Measurements from ENCODE around the gene C22orf31.
"Not testable (repeated sequence)": the region's sequence is repeated elsewhere in the genome, so short reads cannot be mapped to it uniquely, and the experiment has no call there.

C22orf31 gene

DNA sequence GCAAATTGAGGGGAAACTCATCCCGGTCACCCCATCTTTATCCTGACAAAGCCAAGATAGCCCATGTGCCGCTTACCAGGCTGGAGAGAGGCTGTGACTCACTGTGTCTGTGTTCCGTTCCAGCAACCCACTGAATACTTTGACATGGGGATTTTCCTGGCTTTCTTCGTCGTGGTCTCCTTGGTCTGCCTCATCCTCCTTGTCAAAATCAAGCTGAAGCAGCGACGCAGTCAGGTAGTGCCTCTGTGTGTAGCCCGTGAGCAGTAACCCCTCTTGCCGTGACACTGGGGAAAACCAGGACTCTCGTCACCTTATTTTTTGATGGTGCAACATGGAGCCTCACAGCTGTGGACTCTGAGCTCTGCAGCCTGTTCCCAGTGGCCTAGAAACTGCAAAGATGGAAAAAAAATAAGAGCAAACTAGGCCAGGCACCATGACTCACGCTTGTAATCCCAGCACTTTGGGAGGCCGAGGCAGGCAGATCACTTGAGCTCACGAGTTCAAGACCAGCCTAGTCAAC is 16.9 kb downstream of the C22orf31 start:
- Histone ChIP-seq H3K4me1 (peaks cover 7% of the 10 kb centered on the region), H3K4me3 (no peak overlapping the region), H3K27me3 (no peaks in the 10 kb centered on the region), H3K9me3 (no peaks in the 10 kb centered on the region), H3K27ac (no peak overlapping the region), H3K36me3 (peaks cover 69% of the 10 kb centered on the region), H4K20me1 (peaks cover 23% of the 10 kb centered on the region), H3K4me2 (no peak overlapping the region), H3K9ac (no peak overlapping the region)
- no peak for TF ChIP-seq Cebpa-rat (IDR thresholded peaks at IDR 0.05)

DNA sequence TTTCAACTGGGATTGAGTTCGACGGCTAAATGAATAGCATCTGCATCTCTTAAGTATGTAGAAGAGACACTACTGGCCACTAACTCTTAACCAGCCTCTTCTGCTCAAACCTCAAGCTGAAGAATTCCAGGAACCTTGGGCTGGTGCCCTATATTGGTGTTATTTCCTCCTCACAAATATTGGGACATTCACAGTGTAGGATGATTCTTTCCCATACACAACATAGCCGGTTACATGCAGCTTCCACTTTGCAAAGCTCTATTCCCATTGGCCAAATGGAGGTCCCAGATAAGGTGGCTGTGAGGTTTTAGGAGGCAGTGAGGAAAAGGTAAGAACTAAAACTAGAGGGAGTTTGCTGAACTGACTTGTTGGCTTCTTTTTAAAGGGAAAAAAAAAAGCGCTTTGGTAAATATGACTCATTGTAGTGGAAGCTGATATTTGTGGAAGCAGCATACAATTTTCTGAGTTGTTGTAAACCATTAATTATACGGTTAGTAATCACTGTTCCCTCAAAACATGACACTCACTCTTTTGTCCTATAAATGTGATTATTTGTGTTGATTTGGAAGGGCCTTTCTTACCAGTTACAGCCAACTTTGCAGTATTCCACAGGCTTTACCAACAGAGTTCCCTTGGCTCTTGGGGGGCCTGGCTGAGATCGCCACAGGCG is 17.6 kb downstream of the C22orf31 start:
- H3K27ac ChIP-seq, result no peak overlapping the region
- no peak overlapping the region for H3K9ac ChIP-seq
- H3K4me1 ChIP-seq, result peaks cover 7% of the 10 kb centered on the region
- H3K4me2 ChIP-seq, result no peak overlapping the region
- H3K27me3 ChIP-seq, result no peaks in the 10 kb centered on the region
- no peak overlapping the region for H3K4me3 ChIP-seq
- peaks cover 29% of the 10 kb centered on the region for H4K20me1 ChIP-seq
- peaks cover 62% of the 10 kb centered on the region for H3K36me3 ChIP-seq
- H3K9me3 ChIP-seq, result no peaks in the 10 kb centered on the region
- TF ChIP-seq Cebpa-rat (IDR thresholded peaks at IDR 0.05), result no peak

DNA sequence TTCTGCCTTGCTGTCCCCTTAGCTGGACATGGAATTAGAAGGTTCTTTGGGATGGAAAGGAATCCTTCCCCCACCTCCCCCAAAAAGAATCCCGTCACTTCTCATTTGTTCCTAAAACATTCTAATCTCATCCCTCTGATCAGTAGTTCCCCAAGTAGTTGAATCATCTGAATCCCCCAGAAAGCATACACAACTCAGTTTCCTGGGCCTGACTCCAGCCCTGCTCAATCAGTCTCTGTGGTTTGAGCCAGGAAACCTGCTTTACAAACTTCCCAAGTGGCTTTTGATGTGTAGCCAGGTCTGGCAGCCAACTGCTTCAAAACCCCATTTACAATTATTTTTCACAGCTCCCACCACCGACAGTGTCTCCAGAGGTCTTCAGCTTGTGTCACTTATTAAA is 20.2 kb downstream of the C22orf31 start:
- Histone ChIP-seq H3K9me3 (no peaks in the 10 kb centered on the region), H3K36me3 (peaks cover 36% of the 10 kb centered on the region), H3K27ac (no peak overlapping the region), H3K4me1 (peaks cover 7% of the 10 kb centered on the region), H4K20me1 (peaks cover 53% of the 10 kb centered on the region), H3K9ac (no peak overlapping the region), H3K4me3 (no peak overlapping the region), H3K27me3 (no peaks in the 10 kb centered on the region), H3K4me2 (no peak overlapping the region)
- TF ChIP-seq Cebpa-rat (IDR thresholded peaks at IDR 0.05), result no peak

DNA sequence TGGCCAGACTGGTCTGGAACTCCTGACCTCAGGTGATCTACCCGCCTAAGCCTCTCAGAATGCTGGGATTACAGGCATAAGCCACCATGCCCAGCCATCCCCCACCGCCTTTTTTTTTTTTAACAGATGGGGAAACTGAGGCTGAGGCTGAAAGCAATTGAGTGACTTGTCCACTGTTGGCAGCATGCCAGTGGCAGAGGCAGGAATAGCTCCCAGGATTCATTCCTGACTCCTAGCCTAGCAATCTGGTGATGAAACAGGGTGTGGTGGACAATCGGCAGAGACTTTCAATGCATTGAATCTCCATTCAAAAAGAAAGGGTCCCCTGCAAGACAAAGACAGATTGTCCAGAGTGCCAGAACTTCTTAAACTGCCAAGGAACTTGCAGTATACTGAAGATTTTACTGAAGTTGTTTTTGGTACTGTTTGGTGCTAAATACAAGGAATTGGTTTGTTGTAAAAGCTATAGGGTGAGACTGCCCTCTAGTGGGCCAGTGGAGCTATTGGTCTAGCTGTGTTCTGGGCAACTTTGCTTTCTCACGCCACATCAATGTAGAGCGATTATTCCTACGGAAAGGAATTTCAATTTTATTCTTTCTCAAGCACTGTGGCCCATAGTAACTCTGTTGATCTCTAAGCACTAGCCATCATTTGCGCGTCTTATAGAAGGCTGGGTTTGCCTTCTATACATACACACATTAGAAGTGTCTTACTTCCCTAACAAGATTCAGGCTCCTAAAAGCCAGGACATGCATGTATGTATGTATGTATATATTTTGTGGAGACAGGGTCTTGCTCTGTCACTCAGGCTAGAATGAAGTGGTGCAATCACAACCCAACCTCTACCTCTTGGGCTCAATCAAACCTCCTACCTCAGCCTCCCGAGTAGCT is 21.0 kb downstream of the C22orf31 start:
- Histone ChIP-seq H3K4me3 (no peak overlapping the region), H4K20me1 (peaks cover 57% of the 10 kb centered on the region), H3K9me3 (no peaks in the 10 kb centered on the region), H3K4me1 (peaks cover 7% of the 10 kb centered on the region), H3K4me2 (no peak overlapping the region), H3K36me3 (peaks cover 28% of the 10 kb centered on the region), H3K9ac (no peak overlapping the region), H3K27me3 (no peaks in the 10 kb centered on the region), H3K27ac (no peak overlapping the region)
- no peak for TF ChIP-seq Cebpa-rat (IDR thresholded peaks at IDR 0.05)

DNA sequence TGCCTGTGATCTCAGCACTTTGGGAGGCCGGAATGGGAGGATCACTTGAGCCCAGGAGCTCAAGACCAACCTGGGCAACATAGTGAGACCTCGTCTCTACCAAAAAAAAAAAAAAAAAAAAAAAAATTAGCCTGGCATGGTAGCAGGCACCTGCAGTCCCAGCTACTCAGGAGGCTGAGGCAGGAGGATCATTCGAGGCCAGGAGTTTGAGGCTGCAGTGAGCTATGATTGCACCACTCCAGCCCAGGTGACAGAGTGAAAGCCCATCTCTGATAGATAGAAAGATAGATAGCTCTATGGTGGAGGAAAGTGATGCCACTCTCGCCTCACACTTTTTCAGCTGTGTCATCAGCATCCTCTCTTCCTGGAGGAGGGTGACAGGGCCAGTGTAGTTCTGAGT is 21.9 kb downstream of the C22orf31 start:
- H3K4me2 ChIP-seq, H3K9ac ChIP-seq, H3K4me3 ChIP-seq, H3K4me1 ChIP-seq, H3K27ac ChIP-seq, H3K9me3 ChIP-seq, H3K27me3 ChIP-seq: not testable (repeated sequence)
- Histone ChIP-seq H3K36me3 (peaks cover 19% of the 10 kb centered on the region), H4K20me1 (peaks cover 66% of the 10 kb centered on the region)

DNA sequence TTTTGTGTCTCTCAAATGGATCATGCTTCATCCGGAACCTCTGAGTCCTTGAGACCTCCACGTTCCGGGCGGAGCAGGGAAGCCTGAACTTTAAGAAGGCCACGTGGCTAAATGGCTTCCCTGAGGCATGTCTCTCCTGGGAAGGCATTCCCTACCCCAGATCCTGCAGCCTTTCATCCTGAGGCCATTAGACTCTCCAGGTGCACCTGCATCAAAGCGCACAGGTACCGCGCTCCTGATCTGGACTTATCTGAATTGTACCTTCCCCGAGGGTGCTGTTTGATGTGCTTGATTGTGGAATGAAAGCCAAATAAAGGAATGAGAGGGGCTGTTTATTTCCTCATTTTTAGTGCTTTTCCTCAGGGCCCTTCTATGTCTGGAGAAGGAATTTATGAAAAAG is 22.5 kb downstream of the C22orf31 start:
- Histone ChIP-seq H3K4me3 (no peak overlapping the region), H3K9me3 (no peaks in the 10 kb centered on the region), H3K4me2 (no peak overlapping the region), H3K27me3 (no peaks in the 10 kb centered on the region), H3K27ac (no peak overlapping the region), H3K9ac (no peak overlapping the region), H4K20me1 (peaks cover 72% of the 10 kb centered on the region), H3K36me3 (peaks cover 13% of the 10 kb centered on the region), H3K4me1 (peaks cover 7% of the 10 kb centered on the region)
- TF ChIP-seq Cebpa-rat (IDR thresholded peaks at IDR 0.05), result no peak

DNA sequence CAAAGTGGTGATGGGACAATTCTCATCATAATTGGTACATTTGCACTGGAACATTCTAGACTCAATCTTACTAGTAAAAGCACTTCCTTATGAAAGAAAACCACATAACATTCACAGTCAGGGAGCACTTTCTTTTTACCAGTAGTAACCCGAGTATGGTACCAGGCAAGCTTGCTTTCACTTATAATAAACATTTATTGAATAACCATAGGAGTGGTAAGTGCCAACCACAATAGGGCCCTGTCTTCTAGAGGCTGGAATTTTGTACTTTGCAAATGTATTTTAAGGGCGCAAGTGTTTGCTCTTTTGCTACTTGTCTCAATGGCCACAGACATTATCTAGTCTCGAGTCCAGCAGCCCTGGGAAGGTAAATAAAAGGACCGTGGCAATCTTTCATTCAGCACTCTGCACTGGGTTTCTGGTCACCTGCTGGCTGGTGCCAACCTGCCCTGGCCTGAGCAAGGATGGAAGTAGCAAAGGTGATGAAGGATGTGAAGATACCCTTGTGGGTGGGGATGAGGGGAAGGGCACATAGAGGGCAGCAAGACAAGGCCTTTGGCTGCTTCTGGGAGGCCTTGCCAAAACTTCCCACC is 24.2 kb downstream of the C22orf31 start:
- Histone ChIP-seq H3K27me3 (no peaks in the 10 kb centered on the region), H3K4me1 (peaks cover 7% of the 10 kb centered on the region), H3K36me3 (no peaks in the 10 kb centered on the region), H3K9me3 (no peaks in the 10 kb centered on the region), H3K4me2 (no peak overlapping the region), H3K4me3 (no peak overlapping the region), H3K9ac (no peak overlapping the region), H4K20me1 (peaks cover 85% of the 10 kb centered on the region), H3K27ac (no peak overlapping the region)
- TF ChIP-seq Cebpa-rat (IDR thresholded peaks at IDR 0.05), result no peak

DNA sequence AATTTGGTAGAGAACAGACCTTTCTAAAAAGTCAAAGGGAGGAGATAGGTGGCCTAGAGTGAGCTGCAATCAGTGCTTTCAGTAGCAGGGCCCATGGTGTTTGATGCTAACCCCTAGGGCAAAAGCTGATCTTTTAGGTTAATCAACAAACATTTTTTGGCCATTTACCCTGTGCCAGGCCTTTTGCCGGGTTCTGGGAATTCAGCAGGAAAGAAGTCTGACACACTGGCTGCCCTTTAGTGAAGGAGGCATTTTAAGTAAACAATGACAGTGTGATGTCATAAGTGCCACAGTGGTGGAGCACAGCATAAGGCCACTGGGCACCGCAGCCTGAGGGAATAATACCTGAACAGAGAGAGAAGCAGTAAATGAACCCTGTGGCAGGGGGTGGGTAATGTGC is 29.0 kb downstream of the C22orf31 start:
- Histone ChIP-seq H3K9ac (no peak overlapping the region), H3K27me3 (peaks cover 36% of the 10 kb centered on the region), H3K4me3 (no peak overlapping the region), H3K9me3 (no peaks in the 10 kb centered on the region), H4K20me1 (peaks cover 90% of the 10 kb centered on the region), H3K4me2 (no peak overlapping the region), H3K27ac (no peak overlapping the region), H3K4me1 (peaks cover 23% of the 10 kb centered on the region), H3K36me3 (no peaks in the 10 kb centered on the region)
- no peak for TF ChIP-seq Cebpa-rat (IDR thresholded peaks at IDR 0.05)

DNA sequence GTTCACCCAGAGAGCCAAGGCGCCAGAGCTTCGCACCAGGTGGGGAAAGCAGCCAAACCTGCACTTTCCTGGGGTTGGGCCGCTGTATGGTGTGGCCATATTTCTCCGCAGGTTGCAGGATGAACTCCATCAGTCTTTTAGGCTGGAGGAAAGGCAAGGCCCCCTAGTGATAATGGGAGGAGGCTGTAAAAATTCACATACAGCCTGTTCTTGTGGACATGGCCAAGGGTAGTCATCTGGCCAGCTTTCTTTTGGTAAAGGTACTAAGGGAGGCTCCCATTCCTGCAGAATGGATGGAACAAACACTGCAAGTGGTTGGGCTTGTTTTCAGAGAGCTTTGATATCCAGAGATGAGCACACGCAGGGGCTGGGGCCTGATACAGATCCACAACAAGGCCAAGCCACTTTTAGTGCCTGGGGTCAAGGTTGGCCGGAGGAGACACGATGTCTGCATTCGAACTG is 29.6 kb downstream of the C22orf31 start:
- Histone ChIP-seq H4K20me1 (peaks cover 85% of the 10 kb centered on the region), H3K36me3 (no peaks in the 10 kb centered on the region), H3K9ac (no peak overlapping the region), H3K4me2 (peak overlapping the region; percentile 77), H3K27ac (no peak overlapping the region), H3K4me3 (no peak overlapping the region), H3K9me3 (no peaks in the 10 kb centered on the region), H3K4me1 (peaks cover 23% of the 10 kb centered on the region), H3K27me3 (peaks cover 36% of the 10 kb centered on the region)
- TF ChIP-seq Cebpa-rat (IDR thresholded peaks at IDR 0.05), result no peak
